K562 (cell line): ENCODE measurements around the gene ADAMTS2.

Experiments
- EZH2 ChIP-seq: IDR thresholded peaks from 2 replicates; pipeline ENCODE4 v1.6.1; 2012; ENCODE audit warnings: low read depth, mild to moderate bottlenecking, inconsistent platforms, low read length, borderline replicate concordance
- TF ChIP-seq, protein P1 (sequence below), 3 experiments: IDR thresholded peaks in 2 of 3; conservative IDR thresholded peaks in 1 of 3; 2 replicates each; pipeline ENCODE4 v1.5.1; 2011 to 2012; ENCODE audit warnings: low read length in 3 of 3, mild to moderate bottlenecking in 3 of 3, control low read depth in 2 of 3, improper control_type of control experiment in 1 of 3, inconsistent platforms in 1 of 3, low read depth in 1 of 3, mixed read lengths in 1 of 3, moderate library complexity in 1 of 3; ENCODE audit not compliant: insufficient read depth in 2 of 3
- TF ChIP-seq, protein P2 (sequence below), 2 experiments: fragments of 450-650 bp in 1 of 2; IDR thresholded peaks; 2 replicates each; pipeline ENCODE4 v1.6.1; 2011 to 2017; ENCODE audit warnings: low read depth in 2 of 2, antibody characterized with exemption in 1 of 2, borderline replicate concordance in 1 of 2, low read length in 1 of 2, mild to moderate bottlenecking in 1 of 2, mixed read lengths in 1 of 2; ENCODE audit not compliant: control insufficient read depth in 1 of 2

GRCh38 chr5:179131321-179131835 lies 213.9 kb downstream of the ADAMTS2 start:
- no peak for TF ChIP-seq EZH2
- TF ChIP-seq, protein P1, sequence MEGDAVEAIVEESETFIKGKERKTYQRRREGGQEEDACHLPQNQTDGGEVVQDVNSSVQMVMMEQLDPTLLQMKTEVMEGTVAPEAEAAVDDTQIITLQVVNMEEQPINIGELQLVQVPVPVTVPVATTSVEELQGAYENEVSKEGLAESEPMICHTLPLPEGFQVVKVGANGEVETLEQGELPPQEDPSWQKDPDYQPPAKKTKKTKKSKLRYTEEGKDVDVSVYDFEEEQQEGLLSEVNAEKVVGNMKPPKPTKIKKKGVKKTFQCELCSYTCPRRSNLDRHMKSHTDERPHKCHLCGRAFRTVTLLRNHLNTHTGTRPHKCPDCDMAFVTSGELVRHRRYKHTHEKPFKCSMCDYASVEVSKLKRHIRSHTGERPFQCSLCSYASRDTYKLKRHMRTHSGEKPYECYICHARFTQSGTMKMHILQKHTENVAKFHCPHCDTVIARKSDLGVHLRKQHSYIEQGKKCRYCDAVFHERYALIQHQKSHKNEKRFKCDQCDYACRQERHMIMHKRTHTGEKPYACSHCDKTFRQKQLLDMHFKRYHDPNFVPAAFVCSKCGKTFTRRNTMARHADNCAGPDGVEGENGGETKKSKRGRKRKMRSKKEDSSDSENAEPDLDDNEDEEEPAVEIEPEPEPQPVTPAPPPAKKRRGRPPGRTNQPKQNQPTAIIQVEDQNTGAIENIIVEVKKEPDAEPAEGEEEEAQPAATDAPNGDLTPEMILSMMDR (IDR thresholded peaks at IDR 0.05 in 2 of 3, conservative IDR thresholded peaks at IDR 0.05 in 1 of 3; ENCODE audit: insufficient read depth in 2 of 3, low read depth in 1 of 3, low read length in 3 of 3), result no peak
- TF ChIP-seq, protein P2, sequence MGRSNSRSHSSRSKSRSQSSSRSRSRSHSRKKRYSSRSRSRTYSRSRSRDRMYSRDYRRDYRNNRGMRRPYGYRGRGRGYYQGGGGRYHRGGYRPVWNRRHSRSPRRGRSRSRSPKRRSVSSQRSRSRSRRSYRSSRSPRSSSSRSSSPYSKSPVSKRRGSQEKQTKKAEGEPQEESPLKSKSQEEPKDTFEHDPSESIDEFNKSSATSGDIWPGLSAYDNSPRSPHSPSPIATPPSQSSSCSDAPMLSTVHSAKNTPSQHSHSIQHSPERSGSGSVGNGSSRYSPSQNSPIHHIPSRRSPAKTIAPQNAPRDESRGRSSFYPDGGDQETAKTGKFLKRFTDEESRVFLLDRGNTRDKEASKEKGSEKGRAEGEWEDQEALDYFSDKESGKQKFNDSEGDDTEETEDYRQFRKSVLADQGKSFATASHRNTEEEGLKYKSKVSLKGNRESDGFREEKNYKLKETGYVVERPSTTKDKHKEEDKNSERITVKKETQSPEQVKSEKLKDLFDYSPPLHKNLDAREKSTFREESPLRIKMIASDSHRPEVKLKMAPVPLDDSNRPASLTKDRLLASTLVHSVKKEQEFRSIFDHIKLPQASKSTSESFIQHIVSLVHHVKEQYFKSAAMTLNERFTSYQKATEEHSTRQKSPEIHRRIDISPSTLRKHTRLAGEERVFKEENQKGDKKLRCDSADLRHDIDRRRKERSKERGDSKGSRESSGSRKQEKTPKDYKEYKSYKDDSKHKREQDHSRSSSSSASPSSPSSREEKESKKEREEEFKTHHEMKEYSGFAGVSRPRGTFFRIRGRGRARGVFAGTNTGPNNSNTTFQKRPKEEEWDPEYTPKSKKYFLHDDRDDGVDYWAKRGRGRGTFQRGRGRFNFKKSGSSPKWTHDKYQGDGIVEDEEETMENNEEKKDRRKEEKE (IDR thresholded peaks at IDR 0.05; ENCODE audit: borderline replicate concordance in 1 of 2, control insufficient read depth in 1 of 2, low read depth in 2 of 2, low read length in 1 of 2), result no peak
